ENCODE data around the gene TBC1D22B.

DNA sequence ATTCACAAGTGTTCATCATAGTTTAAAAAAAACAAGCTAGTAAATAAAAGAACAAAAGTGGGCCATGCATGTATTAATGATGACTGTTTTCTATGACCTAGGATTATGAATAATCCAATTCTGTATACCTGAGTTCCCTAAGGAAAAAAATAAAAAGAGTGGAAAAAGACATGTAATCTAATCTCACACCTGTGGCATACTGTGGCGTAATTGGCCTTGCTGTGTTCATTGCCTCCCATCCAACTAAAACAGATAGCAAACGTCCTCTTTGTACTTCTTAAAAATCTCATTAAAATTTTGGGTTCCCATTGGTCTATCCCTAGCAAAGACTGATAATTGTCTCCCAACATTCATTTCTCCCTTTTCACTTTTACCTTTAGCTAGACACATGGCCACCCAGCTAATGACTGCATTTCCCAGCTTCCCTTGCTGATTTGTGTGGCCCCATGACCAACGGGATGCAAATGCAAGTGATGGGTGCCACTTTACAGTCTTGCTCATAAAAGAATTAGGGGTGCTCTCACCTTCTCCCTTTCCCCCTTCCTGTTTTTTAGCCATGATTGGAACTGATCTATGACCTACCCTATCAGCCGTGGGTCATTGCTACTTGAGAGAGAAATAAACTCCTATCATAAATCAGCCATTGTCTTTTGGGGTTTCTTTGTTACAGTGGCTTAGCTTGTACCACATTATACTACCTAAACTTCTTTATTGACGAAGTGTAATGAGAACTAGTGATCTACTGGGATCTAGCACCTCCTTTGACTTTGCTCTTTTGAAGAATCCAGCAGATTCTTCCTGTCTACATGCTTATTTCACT lies 32.0 kb upstream of the TBC1D22B start:
- TF ChIP-seq, protein P1, sequence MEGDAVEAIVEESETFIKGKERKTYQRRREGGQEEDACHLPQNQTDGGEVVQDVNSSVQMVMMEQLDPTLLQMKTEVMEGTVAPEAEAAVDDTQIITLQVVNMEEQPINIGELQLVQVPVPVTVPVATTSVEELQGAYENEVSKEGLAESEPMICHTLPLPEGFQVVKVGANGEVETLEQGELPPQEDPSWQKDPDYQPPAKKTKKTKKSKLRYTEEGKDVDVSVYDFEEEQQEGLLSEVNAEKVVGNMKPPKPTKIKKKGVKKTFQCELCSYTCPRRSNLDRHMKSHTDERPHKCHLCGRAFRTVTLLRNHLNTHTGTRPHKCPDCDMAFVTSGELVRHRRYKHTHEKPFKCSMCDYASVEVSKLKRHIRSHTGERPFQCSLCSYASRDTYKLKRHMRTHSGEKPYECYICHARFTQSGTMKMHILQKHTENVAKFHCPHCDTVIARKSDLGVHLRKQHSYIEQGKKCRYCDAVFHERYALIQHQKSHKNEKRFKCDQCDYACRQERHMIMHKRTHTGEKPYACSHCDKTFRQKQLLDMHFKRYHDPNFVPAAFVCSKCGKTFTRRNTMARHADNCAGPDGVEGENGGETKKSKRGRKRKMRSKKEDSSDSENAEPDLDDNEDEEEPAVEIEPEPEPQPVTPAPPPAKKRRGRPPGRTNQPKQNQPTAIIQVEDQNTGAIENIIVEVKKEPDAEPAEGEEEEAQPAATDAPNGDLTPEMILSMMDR (IDR thresholded peaks at IDR 0.05) = no peak
- no peak for TF ChIP-seq POLR2A (IDR thresholded peaks at IDR 0.05; ENCODE audit: low read depth)
